GM12892 (cell line): Measurements from ENCODE around the gene PAQR8.
A peak's percentile ranks its signal among the peaks of the same experiment; 100 is the strongest.
"Not testable (repeated sequence)": the region's sequence is repeated elsewhere in the genome, so short reads cannot be mapped to it uniquely, and the experiment has no call there.

Source experiments
- DNase-seq: peaks from one replicate; pipeline ENCODE4 v3.0.0; 2011; ENCODE audit not compliant: insufficient read length
- FAIRE-seq: peaks from 2 replicates; lab custom pipeline; 2011; peaks lifted over from hg19 to GRCh38; lab: Jason Lieb, UNC
- POLR2A ChIP-seq: IDR thresholded peaks from 2 replicates; pipeline ENCODE4 v1.6.1; 2011; ENCODE audit warnings: low read depth, low read length, control low read depth
- POLR2AphosphoS5 ChIP-seq: IDR thresholded peaks from 2 replicates; pipeline ENCODE4 v1.6.1; 2011; ENCODE audit warnings: low read depth, low read length, control low read depth
- TAF1 ChIP-seq: IDR thresholded peaks from 2 replicates; pipeline ENCODE4 v1.6.1; 2011; ENCODE audit warnings: low read depth, mild to moderate bottlenecking, control low read depth, low read length, borderline replicate concordance

The PAQR8 gene

DNA sequence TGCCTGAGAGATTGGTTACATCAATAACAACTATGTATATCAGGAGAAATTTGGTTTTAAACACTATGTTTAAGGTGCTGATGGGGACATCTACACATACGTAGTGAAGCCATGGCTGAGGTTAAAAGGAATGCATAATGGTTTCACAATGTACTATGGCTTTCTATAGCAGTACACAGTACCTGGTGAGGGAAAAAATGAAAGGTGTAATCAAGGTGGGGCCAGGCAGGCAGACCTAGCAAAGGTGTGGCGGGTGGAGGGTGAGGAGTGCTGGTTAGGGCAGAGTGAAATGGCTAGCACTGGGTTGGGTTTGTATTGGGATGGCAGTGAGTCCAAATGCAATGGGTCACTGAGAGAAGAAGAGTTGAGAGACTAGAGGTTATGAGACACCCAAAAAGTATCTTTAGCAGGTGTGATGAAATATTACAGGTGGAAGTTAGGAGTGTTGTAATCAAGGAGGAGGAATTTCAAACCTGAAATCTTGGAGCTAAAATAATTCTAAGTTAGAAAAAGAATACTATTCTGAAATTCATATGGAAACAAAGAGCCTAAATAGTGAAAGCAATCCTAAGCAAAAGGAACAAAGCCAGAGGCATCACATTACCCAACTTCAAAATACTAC, 22.3 kb downstream of the PAQR8 start:
- DNase-seq (no peak), FAIRE-seq (no peak)
- TF ChIP-seq POLR2AphosphoS5 (no peak), POLR2A (no peak), TAF1 (no peak)

DNA sequence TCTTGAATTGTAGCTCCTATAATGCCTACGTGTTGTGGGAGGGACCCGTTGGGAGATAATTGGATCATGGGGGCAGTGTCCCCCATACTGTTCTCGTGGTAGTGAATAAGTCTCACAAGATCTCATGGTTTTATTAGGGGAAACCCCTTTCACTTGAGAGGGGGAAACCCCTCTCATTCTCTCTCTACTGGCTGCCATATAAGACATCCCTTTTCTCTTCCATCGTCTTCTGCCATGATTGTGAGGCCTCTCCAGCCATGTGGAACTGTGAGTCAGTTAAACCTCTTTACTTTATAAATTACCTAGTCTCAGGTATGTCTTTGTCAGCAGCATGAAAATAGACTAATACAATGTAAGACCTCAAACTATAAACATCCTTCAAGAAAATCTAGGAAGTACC, 23.1 kb downstream of the PAQR8 start:
- FAIRE-seq (no peak), DNase-seq (no peak)
- no peak for TF ChIP-seq POLR2A
- TF ChIP-seq POLR2AphosphoS5, result no peak

DNA sequence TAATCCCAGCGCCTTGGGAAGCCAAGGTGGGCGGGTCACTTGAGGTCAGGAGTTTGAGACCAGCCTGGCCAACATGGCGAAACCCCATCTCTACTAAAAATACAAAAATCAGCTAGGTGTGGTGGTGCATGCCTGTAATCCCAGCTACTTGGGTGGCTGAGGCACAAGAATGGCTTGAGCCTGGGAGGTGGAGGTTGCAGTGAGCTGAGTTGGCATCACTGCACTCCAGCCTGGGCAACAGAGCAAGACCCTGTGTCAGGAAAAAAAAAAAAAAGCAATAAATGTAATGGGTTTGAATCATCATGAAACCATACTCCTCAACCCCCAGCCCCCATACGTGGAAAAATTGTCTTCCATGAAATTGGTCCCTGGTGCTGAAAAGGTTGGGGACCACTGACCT, 26.2 kb downstream of the PAQR8 start:
- not testable (repeated sequence) for DNase-seq, FAIRE-seq

DNA sequence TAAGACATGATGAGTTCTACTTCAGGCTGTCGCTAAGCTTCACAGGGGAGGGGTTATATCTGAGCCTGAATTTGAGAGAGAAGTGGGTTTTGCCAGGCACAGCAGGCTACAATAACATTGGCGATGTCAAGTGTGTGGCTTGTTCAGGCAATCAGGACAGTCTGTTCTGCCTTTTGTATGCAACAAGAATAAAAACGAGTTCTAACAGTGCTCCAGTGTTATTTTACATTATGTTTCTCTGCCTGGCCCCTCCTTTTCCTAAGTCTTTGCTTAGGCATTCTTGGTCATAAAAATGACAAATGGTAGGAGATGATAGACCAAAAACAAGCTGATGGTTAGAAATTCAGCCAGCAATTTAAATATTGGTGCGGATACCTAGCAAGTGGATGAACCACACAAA, 26.8 kb downstream of the PAQR8 start:
- TF ChIP-seq POLR2AphosphoS5, result no peak
- no peak for TF ChIP-seq TAF1
- TF ChIP-seq POLR2A, result no peak
- DNase-seq (no peak), FAIRE-seq (peak; percentile 24)

DNA sequence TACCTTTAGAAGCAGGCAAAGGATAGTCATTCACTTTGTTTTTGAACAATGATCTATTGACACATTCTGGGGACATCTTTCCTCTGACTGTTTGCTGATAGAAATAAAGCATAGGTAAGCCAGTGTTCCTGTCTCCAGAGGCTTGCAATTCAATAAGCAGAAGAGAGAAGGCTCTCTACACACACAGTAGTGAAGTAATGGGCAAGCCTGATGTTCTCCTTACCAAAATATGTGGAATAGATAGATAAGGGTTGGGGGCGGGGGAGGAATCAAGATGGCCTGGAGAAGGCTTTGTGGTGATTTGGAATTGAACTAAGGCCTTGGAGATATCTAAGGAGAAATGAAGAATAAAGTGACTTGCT, 27.3 kb downstream of the PAQR8 start:
- DNase-seq, result no peak
- TF ChIP-seq POLR2A (no peak), TAF1 (no peak), POLR2AphosphoS5 (no peak)
- FAIRE-seq, result no peak

DNA sequence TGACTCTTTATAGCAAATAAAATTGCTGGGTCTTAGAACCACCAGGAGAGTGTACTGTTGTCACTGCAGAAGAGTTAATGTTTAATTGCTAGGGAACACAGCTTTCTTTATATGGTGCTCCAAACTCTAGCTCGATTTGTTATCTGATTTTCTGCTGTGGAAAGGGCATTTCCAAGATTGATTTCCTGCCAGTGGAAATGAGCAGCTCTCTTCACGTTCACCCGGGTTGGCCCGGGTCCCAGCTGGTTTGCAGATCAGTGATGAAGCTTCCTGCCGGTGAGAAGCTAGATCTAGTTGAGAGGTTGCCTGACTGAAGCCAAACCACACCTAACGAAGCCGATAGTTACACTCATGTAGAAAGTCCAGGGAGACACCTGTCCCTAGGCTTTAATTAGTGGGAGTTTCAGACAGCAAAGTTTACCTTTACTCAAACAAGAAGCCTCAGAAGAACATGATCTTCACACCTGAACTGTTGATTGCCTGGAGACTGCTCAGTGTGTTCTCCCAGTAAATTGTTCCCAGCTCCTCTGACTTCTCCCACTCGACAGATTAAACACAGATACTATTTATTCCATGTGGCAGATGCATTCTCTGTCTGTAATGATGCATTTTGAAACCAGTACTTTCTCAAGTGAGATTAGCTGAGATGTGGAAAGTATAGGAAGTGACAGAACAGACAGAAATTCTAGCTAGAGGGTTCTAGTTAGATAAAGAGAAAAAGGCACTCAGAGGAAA, 27.8 kb downstream of the PAQR8 start:
- DNase-seq (peak; percentile 38), FAIRE-seq (peak; percentile 95)

DNA sequence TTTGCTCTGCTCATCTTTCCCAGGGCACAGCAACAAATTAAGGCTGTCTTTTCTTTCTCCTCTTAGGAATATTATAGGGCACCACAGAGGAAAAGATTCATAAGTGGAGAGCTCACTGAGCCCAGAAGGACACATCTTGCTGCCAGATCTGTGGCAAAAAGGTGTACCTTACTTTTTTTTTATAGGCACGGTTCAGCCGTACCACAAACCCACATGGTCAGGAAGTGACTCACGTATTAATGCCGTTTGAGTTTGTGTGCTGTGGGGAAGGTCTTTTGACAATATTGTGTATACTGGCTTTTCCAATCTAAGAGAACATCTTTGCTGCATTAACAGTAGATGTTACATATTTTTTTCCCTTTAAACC, 28.4 kb downstream of the PAQR8 start:
- DNase-seq, result no peak
- peak; percentile 87 for FAIRE-seq
- TF ChIP-seq POLR2A (no peak), TAF1 (no peak; the same call in 1 of the 2 replicates), POLR2AphosphoS5 (no peak)

More for the DNA sequence above, 27.8 kb downstream of the PAQR8 start:
- TF ChIP-seq TAF1 (no peak), POLR2A (no peak), POLR2AphosphoS5 (no peak)

DNA sequence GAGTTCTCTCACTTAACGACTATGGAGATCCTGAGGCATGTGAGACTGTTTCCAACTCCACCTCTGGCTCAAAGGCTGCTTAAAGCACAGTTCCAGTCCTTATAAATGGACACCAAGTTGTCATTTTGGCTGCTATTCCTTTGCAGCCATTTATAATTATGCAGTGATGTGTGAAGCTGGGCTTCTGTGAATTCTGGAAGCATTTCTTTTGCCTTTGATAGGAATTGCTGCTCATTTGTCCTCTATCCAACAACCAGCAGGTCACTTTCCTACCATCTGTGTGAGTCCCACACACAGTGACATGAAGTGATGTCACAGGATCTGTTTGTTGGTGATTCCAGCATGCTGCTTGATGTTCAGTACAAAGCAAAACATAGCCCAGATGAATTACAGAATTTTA, 29.6 kb downstream of the PAQR8 start:
- DNase-seq (no peak), FAIRE-seq (no peak)
- TF ChIP-seq POLR2AphosphoS5 (no peak), POLR2A (no peak), TAF1 (no peak)

DNA sequence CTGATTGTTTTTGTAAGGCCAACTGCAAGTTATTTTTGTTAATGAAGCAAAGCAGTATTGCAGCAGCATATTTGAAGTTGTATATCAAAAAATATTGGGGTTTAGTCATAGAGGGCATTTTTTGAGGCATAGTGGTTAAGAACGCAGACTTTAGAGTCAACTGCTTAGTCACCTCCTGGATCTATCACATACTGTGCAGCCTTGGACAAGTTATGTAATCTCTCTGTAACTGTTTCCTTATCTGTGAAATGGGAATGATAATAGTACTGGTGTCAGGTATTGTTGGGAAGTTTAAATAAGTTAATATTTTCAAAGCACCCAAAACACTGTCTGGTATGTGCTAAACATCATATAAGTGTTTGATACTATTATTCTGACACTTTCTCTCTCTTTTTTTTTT, 31.0 kb downstream of the PAQR8 start:
- no peak for FAIRE-seq
- DNase-seq, result no peak

DNA sequence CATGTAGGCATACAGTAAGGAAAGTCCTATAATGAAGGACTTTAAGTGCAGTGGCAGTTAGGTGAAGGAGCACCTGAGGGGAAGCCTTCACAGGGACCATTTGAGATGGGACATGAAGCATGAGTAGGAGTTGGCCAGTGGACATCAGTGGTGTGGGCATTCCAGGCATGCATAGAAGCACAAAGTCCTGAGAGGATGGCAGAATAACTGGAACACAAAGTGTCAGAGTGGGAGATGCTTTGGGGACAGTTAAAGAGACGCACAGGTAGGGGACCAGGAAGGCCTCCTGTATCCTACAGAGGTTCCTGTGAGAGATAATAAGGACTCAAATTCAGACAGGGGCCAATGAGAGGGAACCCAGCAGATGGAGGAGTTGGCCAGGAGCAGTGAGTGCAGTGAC, 31.8 kb downstream of the PAQR8 start:
- TF ChIP-seq POLR2A, result no peak
- no peak for TF ChIP-seq TAF1
- TF ChIP-seq POLR2AphosphoS5, result no peak
- DNase-seq (no peak), FAIRE-seq (no peak)

More for the DNA sequence above, 31.0 kb downstream of the PAQR8 start:
- no peak for TF ChIP-seq POLR2A
- no peak for TF ChIP-seq POLR2AphosphoS5
- no peak for TF ChIP-seq TAF1

DNA sequence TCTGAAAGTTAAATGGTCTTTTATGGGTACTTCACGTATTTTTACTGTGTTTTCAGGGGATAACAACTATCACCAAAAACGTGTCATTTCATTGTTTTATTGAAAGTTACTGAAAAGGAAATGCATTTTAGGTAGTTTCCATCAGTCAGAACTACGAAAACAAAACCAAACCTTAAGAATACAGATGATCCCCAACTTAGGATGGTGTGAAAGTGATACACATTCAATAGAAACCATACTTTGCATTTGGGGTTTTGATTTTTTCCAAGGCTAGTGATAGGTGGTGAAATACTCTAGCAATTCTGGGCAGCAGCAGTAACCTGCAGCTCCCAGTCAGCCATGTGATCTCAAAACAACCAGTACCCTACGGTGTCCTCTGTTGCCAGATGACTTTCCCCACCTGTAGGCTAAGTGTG, 32.3 kb downstream of the PAQR8 start:
- DNase-seq (no peak), FAIRE-seq (peak; percentile 88)
- TF ChIP-seq TAF1, result no peak
- no peak for TF ChIP-seq POLR2A
- no peak for TF ChIP-seq POLR2AphosphoS5

DNA sequence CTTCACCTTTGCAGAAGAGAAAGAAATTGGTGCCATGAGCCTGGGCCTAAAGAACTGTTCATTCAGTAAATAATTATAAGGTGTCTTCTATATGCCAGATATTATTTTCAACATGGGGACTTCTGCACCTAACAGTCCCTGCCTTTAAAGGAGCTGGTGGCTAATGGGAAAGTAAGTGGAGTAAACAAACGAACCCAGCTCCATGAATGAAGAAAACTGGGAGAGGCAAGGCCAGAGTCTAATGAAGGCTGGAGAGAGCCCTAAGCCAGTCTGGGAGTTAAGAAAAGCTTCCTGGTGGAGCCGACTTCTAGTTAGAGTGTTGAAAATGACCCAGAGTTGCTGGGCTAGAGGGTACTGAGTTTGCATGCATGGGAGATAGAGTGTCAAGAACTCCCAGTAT, 34.0 kb downstream of the PAQR8 start:
- no peak for FAIRE-seq
- no peak for DNase-seq
- TF ChIP-seq POLR2AphosphoS5 (no peak), TAF1 (no peak), POLR2A (no peak)
